SU-DHL-6 (cell line): ENCODE data around the gene SPACDR.

Source experiments
- H2AFZ ChIP-seq: fragments of 200-600 bp; sonication (generic); 2 replicates; pipeline ENCODE4 v1.6.1; 2014; ENCODE audit warnings: low read depth, mild to moderate bottlenecking, moderate library complexity, mixed read lengths, antibody characterized with exemption, low read length; ENCODE audit not compliant: severe bottlenecking
- H3F3A ChIP-seq: fragments of 200-600 bp; shearing (Covaris generic); 2 replicates; pipeline ENCODE4 v1.6.0; 2016; ENCODE audit warnings: antibody characterized with exemption, mild to moderate bottlenecking; ENCODE audit not compliant: insufficient read depth
- H3K27ac ChIP-seq: fragments of 200-600 bp; sonication (generic); 2 replicates; pipeline ENCODE4 v1.5.1; 2016; ENCODE audit warnings: low read depth, mild to moderate bottlenecking, low read length, moderate library complexity, mixed read lengths
- H3K27me3 ChIP-seq: fragments of 200-600 bp; sonication (generic), shearing (Covaris generic); 2 replicates; pipeline ENCODE4 v1.6.0; 2014; ENCODE audit warnings: mild to moderate bottlenecking, low read length
- H3K36me3 ChIP-seq: fragments of 200-600 bp; sonication (generic); 2 replicates; pipeline ENCODE4 v1.6.1; 2014; ENCODE audit warnings: mild to moderate bottlenecking, low read length, mixed read lengths
- H3K4me2 ChIP-seq: fragments of 300-600, 200-600 bp; shearing (Covaris generic), sonication (generic); 2 replicates; pipeline ENCODE4 v1.6.0; 2014; ENCODE audit warnings: low read length, low read depth, mild to moderate bottlenecking; ENCODE audit not compliant: poor library complexity, severe bottlenecking
- H3K4me3 ChIP-seq: fragments of 200-600 bp; sonication (generic); 2 replicates; pipeline ENCODE4 v1.5.1; 2014; ENCODE audit warnings: antibody characterized with exemption, low read length, mild to moderate bottlenecking, mixed read lengths; ENCODE audit not compliant: insufficient read depth, poor library complexity, severe bottlenecking
- H3K79me2 ChIP-seq: fragments of 200-600 bp; sonication (generic); 2 replicates; pipeline ENCODE4 v1.6.1; 2014; ENCODE audit warnings: mild to moderate bottlenecking, low read length, moderate library complexity; ENCODE audit not compliant: insufficient read depth
- H3K9ac ChIP-seq: fragments of 200-600 bp; sonication (generic); 2 replicates; pipeline ENCODE4 v1.7.0; 2014; ENCODE audit warnings: mild to moderate bottlenecking, low read length
- H3K9me2 ChIP-seq: fragments of 200-600 bp; sonication (generic); replicated peaks from 2 replicates; pipeline ENCODE4 v1.6.1; 2014; ENCODE audit warnings: low read length; ENCODE audit not compliant: insufficient read depth
- H3K9me3 ChIP-seq: fragments of 200-600 bp; sonication (generic); 2 replicates; pipeline ENCODE4 v1.6.1; 2014; ENCODE audit warnings: low read length, mixed read lengths; ENCODE audit not compliant: insufficient read depth
- H4K20me1 ChIP-seq: fragments of 200-600 bp; sonication (generic); 2 replicates; pipeline ENCODE4 v1.6.1; 2014; ENCODE audit warnings: low read depth, mild to moderate bottlenecking, antibody characterized with exemption, low read length, moderate library complexity, mixed read lengths
- EZH2phosphoT487 ChIP-seq: fragments of 200-600 bp; sonication (generic), shearing (Covaris generic); conservative IDR thresholded peaks from 2 replicates; pipeline ENCODE4 v1.6.1; 2018; ENCODE audit warnings: mild to moderate bottlenecking, antibody characterized with exemption, low read length, moderate library complexity, mixed read lengths
- TF ChIP-seq, protein P1 (sequence below): fragments of 200-600 bp; sonication (generic); IDR thresholded peaks from one replicate; pipeline ENCODE4 v1.5.1; 2017; ENCODE audit warnings: antibody characterized with exemption, mild to moderate bottlenecking, low read length, moderate library complexity; ENCODE audit not compliant: insufficient read depth, poor library complexity, severe bottlenecking

The SPACDR gene

DNA sequence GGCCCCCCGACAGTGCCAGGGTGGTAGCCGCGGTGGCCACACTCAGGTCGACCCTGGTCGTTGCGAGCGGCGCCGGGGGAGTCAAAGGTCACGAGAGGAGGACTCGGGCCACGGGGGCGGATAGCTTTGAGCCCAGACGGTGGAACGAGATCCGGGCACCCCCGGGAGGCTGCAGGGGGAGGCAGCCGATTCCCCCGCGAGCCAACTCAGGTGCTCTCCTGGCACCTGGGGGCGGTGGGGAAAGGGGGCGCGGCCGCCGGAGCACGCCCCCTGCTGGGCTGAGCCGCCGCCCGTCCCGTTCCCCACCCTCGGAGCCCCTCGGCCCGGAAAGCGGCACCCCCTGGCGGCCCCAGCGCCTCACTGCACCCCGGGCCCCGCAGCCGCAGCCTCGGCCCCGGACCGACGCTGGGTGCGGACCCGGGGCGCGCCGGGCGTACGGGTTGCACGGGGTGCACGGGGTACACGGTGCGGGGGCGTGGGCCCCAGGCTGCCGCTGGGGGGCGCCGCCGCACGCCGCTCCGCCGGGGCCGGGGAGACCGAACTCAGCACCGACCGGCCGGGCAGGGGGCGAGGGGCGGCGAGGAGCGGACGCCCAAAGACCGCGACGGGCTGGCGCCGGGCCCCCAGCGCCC lies 19.1 kb upstream of the SPACDR start:
- H3K36me3 ChIP-seq: no peaks in the 10 kb centered on the region
- peak overlapping the region; percentile 57 for H3K4me3 ChIP-seq
- TF ChIP-seq, protein P1, sequence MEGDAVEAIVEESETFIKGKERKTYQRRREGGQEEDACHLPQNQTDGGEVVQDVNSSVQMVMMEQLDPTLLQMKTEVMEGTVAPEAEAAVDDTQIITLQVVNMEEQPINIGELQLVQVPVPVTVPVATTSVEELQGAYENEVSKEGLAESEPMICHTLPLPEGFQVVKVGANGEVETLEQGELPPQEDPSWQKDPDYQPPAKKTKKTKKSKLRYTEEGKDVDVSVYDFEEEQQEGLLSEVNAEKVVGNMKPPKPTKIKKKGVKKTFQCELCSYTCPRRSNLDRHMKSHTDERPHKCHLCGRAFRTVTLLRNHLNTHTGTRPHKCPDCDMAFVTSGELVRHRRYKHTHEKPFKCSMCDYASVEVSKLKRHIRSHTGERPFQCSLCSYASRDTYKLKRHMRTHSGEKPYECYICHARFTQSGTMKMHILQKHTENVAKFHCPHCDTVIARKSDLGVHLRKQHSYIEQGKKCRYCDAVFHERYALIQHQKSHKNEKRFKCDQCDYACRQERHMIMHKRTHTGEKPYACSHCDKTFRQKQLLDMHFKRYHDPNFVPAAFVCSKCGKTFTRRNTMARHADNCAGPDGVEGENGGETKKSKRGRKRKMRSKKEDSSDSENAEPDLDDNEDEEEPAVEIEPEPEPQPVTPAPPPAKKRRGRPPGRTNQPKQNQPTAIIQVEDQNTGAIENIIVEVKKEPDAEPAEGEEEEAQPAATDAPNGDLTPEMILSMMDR: peak; percentile 98
- TF ChIP-seq EZH2phosphoT487: no peak
- no peaks in the 10 kb centered on the region for H3K9me3 ChIP-seq
- no peak overlapping the region for H3K27ac ChIP-seq
- peaks cover 9% of the 10 kb centered on the region; the same call in 1 of the 2 replicates for H3F3A ChIP-seq
- no peaks in the 10 kb centered on the region for H3K9me2 ChIP-seq
- H2AFZ ChIP-seq: peak overlapping the region; percentile 90
- no peaks in the 10 kb centered on the region for H4K20me1 ChIP-seq
- 0 out of 2 replicates have a peak, but pooled peaks cover 7% of the 10 kb centered on the region for H3K79me2 ChIP-seq
- no peaks in the 10 kb centered on the region for H3K27me3 ChIP-seq
- peak overlapping the region; percentile 50 for H3K9ac ChIP-seq
- peak overlapping the region; percentile 67 for H3K4me2 ChIP-seq

DNA sequence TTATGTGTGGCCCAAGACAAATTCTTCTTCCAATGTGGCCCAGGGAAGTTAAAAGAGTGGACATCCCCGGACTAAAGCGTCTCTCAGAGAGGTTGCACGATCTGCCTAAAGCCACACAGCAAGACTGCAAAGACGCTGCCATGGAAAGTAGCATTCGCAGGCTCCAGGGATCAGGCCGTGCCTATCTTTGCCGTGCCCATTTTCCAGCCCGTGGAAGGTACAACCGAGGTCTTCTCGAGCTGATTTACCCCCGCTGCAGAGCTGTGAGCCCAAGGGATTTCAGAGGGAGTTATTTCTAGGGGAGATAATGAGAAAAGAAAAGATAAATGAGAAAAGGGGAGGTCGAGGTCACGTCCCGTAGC lies 18.6 kb upstream of the SPACDR start:
- Histone ChIP-seq H3F3A (peaks cover 9% of the 10 kb centered on the region; the same call in 1 of the 2 replicates), H3K9me2 (no peaks in the 10 kb centered on the region), H3K36me3 (no peaks in the 10 kb centered on the region), H4K20me1 (no peaks in the 10 kb centered on the region), H3K4me3 (peak overlapping the region; percentile 57), H3K9me3 (no peaks in the 10 kb centered on the region), H2AFZ (peak overlapping the region; percentile 90), H3K9ac (peak overlapping the region; percentile 50), H3K27me3 (no peaks in the 10 kb centered on the region), H3K4me2 (peak overlapping the region; percentile 67), H3K27ac (no peak overlapping the region), H3K79me2 (peaks cover 7% of the 10 kb centered on the region; the same call in 1 of the 2 replicates)
- TF ChIP-seq, protein P1: no peak
- TF ChIP-seq EZH2phosphoT487: no peak

DNA sequence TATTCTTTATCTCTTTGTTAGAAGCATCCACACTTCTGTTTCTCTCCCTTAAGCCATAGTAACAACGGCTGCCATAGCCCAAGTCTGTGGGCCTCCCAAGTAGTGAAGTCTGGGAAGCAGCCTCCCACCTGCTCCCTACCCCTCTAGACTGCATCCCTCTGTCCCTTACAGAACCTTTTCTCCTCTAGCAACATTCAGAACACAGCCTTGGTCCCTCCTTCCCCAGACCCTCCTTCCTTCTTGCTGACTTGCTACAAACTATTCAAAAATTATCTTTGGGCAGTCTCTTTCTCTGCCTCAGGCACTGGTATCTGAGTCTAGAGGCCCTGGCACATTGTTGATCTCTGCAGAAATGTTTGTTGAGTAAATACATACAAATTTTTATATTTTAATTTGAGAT lies 17.4 kb upstream of the SPACDR start:
- no peak overlapping the region for H3K27ac ChIP-seq

More for the DNA sequence above, 17.4 kb upstream of the SPACDR start:
- H3K9me3 ChIP-seq: no peaks in the 10 kb centered on the region
- TF ChIP-seq, protein P1: no peak
- TF ChIP-seq EZH2phosphoT487: no peak
- H3K27me3 ChIP-seq: no peaks in the 10 kb centered on the region
- H3K9me2 ChIP-seq: no peaks in the 10 kb centered on the region
- no peak overlapping the region for H3K4me3 ChIP-seq
- peaks cover 9% of the 10 kb centered on the region; the same call in 1 of the 2 replicates for H3F3A ChIP-seq
- H4K20me1 ChIP-seq: no peaks in the 10 kb centered on the region
- H3K9ac ChIP-seq: no peak overlapping the region
- no peak overlapping the region for H3K4me2 ChIP-seq
- H2AFZ ChIP-seq: no peak overlapping the region
- H3K36me3 ChIP-seq: no peaks in the 10 kb centered on the region
- H3K79me2 ChIP-seq: peaks cover 18% of the 10 kb centered on the region; the same call in 1 of the 2 replicates
